SK-N-SH (cell line): ENCODE results near the gene TMIE. TPM values are rescaled to one million over a fixed set of nuclear protein-coding genes. Genes with fewer than 3 reads are reported as not detected.

Experiments
- CTCF ChIA-PET: fragments of 300-600, 350-600 bp; formaldehyde crosslinking; extraction: SDS; loops from one replicate; lab custom pipeline; 2021; lab: Yijun Ruan, JAX
- POLR2A ChIA-PET: fragments of 350-600 bp; sonication (Branson Sonifier 250); formaldehyde crosslinking; extraction: SDS; loops from one replicate; lab custom pipeline; 2020; ENCODE audit warnings: antibody characterized with exemption, inconsistent platforms; lab: Yijun Ruan, JAX
- DNase-seq: peaks from one replicate; pipeline ENCODE4 v3.0.0; 2012
- H2AFZ ChIP-seq: fragments of 200-600 bp; sonication (generic); 2 replicates; pipeline ENCODE4 v1.8.1; 2016; ENCODE audit warnings: antibody characterized with exemption, mild to moderate bottlenecking, low read depth
- H3F3A ChIP-seq: fragments of 200-600 bp; sonication (generic); replicated peaks from 2 replicates; pipeline ENCODE3; 2016; ENCODE audit warnings: antibody characterized with exemption, mild to moderate bottlenecking; ENCODE audit not compliant: insufficient read depth
- H3K27ac ChIP-seq, 2 experiments: fragments of 200-500 bp in 1 of 2; fragments of 200-600 bp in 1 of 2; sonication (Bioruptor generic) in 1 of 2; sonication (generic), shearing (Covaris generic) in 1 of 2; 2 replicates each; pipeline versions ENCODE4 v1.5.1 to v1.6.1; 2014 to 2016; ENCODE audit warnings: low read depth in 2 of 2, inconsistent platforms in 1 of 2, low read length in 1 of 2, mild to moderate bottlenecking in 1 of 2, mixed read lengths in 1 of 2
- H3K27me3 ChIP-seq: fragments of 200-600 bp; sonication (generic), shearing (Covaris generic); 2 replicates; pipeline ENCODE4 v1.6.1; 2016; ENCODE audit warnings: mixed run types; ENCODE audit not compliant: insufficient read depth
- H3K36me3 ChIP-seq, 2 experiments: fragments of 200-500 bp in 1 of 2; fragments of 200-600 bp in 1 of 2; sonication (Bioruptor generic) in 1 of 2; sonication (generic) in 1 of 2; replicated peaks in 1 of 2; 2 replicates each; pipeline versions ENCODE3 to v1.5.1; 2014 to 2016; ENCODE audit warnings: low read length in 1 of 2, mild to moderate bottlenecking in 1 of 2; ENCODE audit not compliant: insufficient read depth in 2 of 2, control insufficient read depth in 1 of 2
- H3K4me1 ChIP-seq, 2 experiments: fragments of 200-500 bp in 1 of 2; fragments of 200-600 bp in 1 of 2; sonication (Bioruptor generic) in 1 of 2; sonication (generic), shearing (Covaris generic) in 1 of 2; 2 replicates each; pipeline versions ENCODE4 v1.5.1 to v1.6.1; 2014 to 2016; ENCODE audit warnings: low read depth in 1 of 2, low read length in 1 of 2, mixed run types in 1 of 2; ENCODE audit not compliant: insufficient read depth in 2 of 2, control insufficient read depth in 1 of 2
- H3K4me2 ChIP-seq: fragments of 200-600 bp; sonication (generic), shearing (Covaris generic); 2 replicates; pipeline ENCODE4 v1.6.1; 2017; ENCODE audit warnings: mixed run types
- H3K4me3 ChIP-seq, 2 experiments: fragments of 200-500 bp in 1 of 2; fragments of 200-600 bp in 1 of 2; sonication (Bioruptor generic) in 1 of 2; sonication (generic), shearing (Covaris generic) in 1 of 2; 2 replicates each; pipeline versions ENCODE4 v1.5.1 to v1.8.1; 2014 to 2016; ENCODE audit warnings: low read depth in 2 of 2, inconsistent platforms in 1 of 2, low read length in 1 of 2, mild to moderate bottlenecking in 1 of 2, mixed read lengths in 1 of 2, moderate library complexity in 1 of 2
- H3K79me2 ChIP-seq: fragments of 200-600 bp; sonication (generic); 2 replicates; pipeline ENCODE4 v1.8.1; 2017; ENCODE audit warnings: mild to moderate bottlenecking; ENCODE audit not compliant: insufficient read depth
- H3K9ac ChIP-seq: fragments of 200-600 bp; sonication (generic); 2 replicates; pipeline ENCODE4 v1.6.1; 2017; ENCODE audit warnings: mixed run types
- H3K9me2 ChIP-seq: fragments of 200-600 bp; sonication (generic); 2 replicates; pipeline ENCODE4 v1.6.1; 2017; ENCODE audit warnings: mixed run types
- H3K9me3 ChIP-seq: fragments of 200-600 bp; sonication (generic); 2 replicates; pipeline ENCODE4 v1.6.1; 2017; ENCODE audit warnings: mixed run types, mild to moderate bottlenecking, moderate library complexity
- H4K20me1 ChIP-seq: fragments of 200-600 bp; sonication (generic); 2 replicates; pipeline ENCODE4 v1.6.1; 2017; ENCODE audit warnings: mild to moderate bottlenecking, mixed run types; ENCODE audit not compliant: insufficient read depth
- CHD2 ChIP-seq: fragments of 150-350 bp; IDR thresholded peaks from 2 replicates; pipeline ENCODE4 v1.6.1; 2018; ENCODE audit warnings: low read length; ENCODE audit not compliant: partially characterized antibody
- CTCF ChIP-seq: fragments of 200-600 bp; sonication (generic); IDR thresholded peaks from 2 replicates; pipeline ENCODE4 v1.6.1; 2017; ENCODE audit warnings: antibody characterized with exemption, mild to moderate bottlenecking, moderate library complexity
- FOSL2 ChIP-seq: IDR thresholded peaks from 2 replicates; pipeline ENCODE4 v1.4.0; 2012; ENCODE audit warnings: low read depth, mild to moderate bottlenecking, moderate library complexity, borderline replicate concordance
- FOXM1 ChIP-seq: IDR thresholded peaks from 2 replicates; pipeline ENCODE4 v1.4.0; 2012; ENCODE audit warnings: low read depth, mild to moderate bottlenecking
- GABPA ChIP-seq: IDR thresholded peaks from 2 replicates; pipeline ENCODE4 v1.4.0; 2012; ENCODE audit warnings: low read depth, mild to moderate bottlenecking
- GATA2 ChIP-seq: sonication (generic); formaldehyde crosslinking; IDR thresholded peaks from 2 replicates; pipeline ENCODE4 v1.5.0; 2020; ENCODE audit warnings: mild to moderate bottlenecking, missing genetic modification reagents
- MXI1 ChIP-seq: IDR thresholded peaks from 2 replicates; pipeline ENCODE4 v1.6.1; 2012; ENCODE audit warnings: mild to moderate bottlenecking, low read depth, low read length, improper control_type of control experiment
- NFIC ChIP-seq: IDR thresholded peaks from 2 replicates; pipeline ENCODE4 v1.4.0; 2012; ENCODE audit warnings: borderline replicate concordance
- RAD21 ChIP-seq: IDR thresholded peaks from 2 replicates; pipeline ENCODE4 v1.6.1; 2012; ENCODE audit warnings: mild to moderate bottlenecking, low read length
- REST ChIP-seq: IDR thresholded peaks from 2 replicates; pipeline ENCODE4 v1.6.1; 2012; ENCODE audit warnings: mild to moderate bottlenecking, low read depth, low read length, moderate library complexity
- RFX5 ChIP-seq: IDR thresholded peaks from 2 replicates; pipeline ENCODE4 v1.6.1; 2012; ENCODE audit warnings: mild to moderate bottlenecking, improper control_type of control experiment, low read length
- RXRA ChIP-seq: IDR thresholded peaks from 2 replicates; pipeline ENCODE4 v1.4.0; 2012; ENCODE audit warnings: low read depth, mild to moderate bottlenecking, borderline replicate concordance
- TCF12 ChIP-seq: IDR thresholded peaks from 2 replicates; pipeline ENCODE4 v1.4.0; 2012
- TEAD4 ChIP-seq: IDR thresholded peaks from 2 replicates; pipeline ENCODE4 v1.4.0; 2012; ENCODE audit warnings: mild to moderate bottlenecking, borderline replicate concordance; ENCODE audit not compliant: insufficient read depth
- YY1 ChIP-seq: IDR thresholded peaks from 2 replicates; pipeline ENCODE4 v1.4.0; 2012; ENCODE audit warnings: low read depth, mild to moderate bottlenecking
- WGBS: methylation state at CpG from one replicate; pipeline ENCODE4 v1.1.6; 2017; ENCODE audit warnings: low lambda C conversion rate; 5-methylcytosine and 5-hydroxymethylcytosine counted together
- polyA plus RNA-seq, 3 experiments: library from polyadenylated mRNA; depleted of rRNA; stranded (reverse); fragments of >200 nt; gene quantifications; 2 replicates each; pipeline ENCODE4 v1.2.3, GENCODE V29; 2012
- TF ChIP-seq, protein P1 (sequence below): IDR thresholded peaks from 2 replicates; pipeline ENCODE4 v1.4.0; 2012; ENCODE audit warnings: low read depth
- TF ChIP-seq, protein P2 (sequence below): fragments of 150-350 bp; IDR thresholded peaks from 2 replicates; pipeline ENCODE4 v1.6.1; 2016; ENCODE audit warnings: mild to moderate bottlenecking, low read depth, low read length
- TF ChIP-seq, protein P3 (sequence below): IDR thresholded peaks from 2 replicates; pipeline ENCODE4 v1.4.0; 2012; ENCODE audit warnings: low read depth, borderline replicate concordance

Gene TMIE
- polyA plus RNA-seq, 1 of the 3 experiments (the other 2 are of a cell fraction) = 0.03 TPM

- TF ChIP-seq FOXM1 (no peak), TCF12 (no peak), MXI1 (no peak), CHD2 (no peak), RFX5 (no peak), TEAD4 (no peak), RAD21 (no peak), REST (no peak), GATA2 (CRISPR knock-in tag) (no peak), RXRA (no peak), FOSL2 (no peak), YY1 (no peak), CTCF (no peak), GABPA (no peak), NFIC (no peak)
- TF ChIP-seq, protein P1, sequence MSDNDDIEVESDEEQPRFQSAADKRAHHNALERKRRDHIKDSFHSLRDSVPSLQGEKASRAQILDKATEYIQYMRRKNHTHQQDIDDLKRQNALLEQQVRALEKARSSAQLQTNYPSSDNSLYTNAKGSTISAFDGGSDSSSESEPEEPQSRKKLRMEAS = no peak
- TF ChIP-seq, protein P2, sequence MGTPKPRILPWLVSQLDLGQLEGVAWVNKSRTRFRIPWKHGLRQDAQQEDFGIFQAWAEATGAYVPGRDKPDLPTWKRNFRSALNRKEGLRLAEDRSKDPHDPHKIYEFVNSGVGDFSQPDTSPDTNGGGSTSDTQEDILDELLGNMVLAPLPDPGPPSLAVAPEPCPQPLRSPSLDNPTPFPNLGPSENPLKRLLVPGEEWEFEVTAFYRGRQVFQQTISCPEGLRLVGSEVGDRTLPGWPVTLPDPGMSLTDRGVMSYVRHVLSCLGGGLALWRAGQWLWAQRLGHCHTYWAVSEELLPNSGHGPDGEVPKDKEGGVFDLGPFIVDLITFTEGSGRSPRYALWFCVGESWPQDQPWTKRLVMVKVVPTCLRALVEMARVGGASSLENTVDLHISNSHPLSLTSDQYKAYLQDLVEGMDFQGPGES = no peak
- TF ChIP-seq, protein P3, sequence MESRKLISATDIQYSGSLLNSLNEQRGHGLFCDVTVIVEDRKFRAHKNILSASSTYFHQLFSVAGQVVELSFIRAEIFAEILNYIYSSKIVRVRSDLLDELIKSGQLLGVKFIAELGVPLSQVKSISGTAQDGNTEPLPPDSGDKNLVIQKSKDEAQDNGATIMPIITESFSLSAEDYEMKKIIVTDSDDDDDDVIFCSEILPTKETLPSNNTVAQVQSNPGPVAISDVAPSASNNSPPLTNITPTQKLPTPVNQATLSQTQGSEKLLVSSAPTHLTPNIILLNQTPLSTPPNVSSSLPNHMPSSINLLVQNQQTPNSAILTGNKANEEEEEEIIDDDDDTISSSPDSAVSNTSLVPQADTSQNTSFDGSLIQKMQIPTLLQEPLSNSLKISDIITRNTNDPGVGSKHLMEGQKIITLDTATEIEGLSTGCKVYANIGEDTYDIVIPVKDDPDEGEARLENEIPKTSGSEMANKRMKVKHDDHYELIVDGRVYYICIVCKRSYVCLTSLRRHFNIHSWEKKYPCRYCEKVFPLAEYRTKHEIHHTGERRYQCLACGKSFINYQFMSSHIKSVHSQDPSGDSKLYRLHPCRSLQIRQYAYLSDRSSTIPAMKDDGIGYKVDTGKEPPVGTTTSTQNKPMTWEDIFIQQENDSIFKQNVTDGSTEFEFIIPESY = no peak
- TF ChIP-seq, all 33 proteins: peak for 0
- no peaks in the 10 kb centered on the region for H4K20me1 ChIP-seq
- no peaks in the 10 kb centered on the region for H3K27me3 ChIP-seq
- ChIA-PET CTCF (interaction anchor here (5.4 kb wide), 1 partner anchor 180 kb away, joined by 24 read pairs; no protein-coding TSS in a partner anchor), POLR2A (no interaction called here)
- no peaks in the 10 kb centered on the region for H3K9me2 ChIP-seq
- peak; percentile 14 for DNase-seq
- H3K4me1 ChIP-seq = peaks cover 0 to 35% of the 10 kb centered on the region in 2 experiments; a peak in 1 of 4 replicates
- H3F3A ChIP-seq = no peaks in the 10 kb centered on the region
- 51% methylated on average over 2 of the region's 2 CpGs for WGBS
- H3K36me3 ChIP-seq = no peaks in the 10 kb centered on the region
- H3K9ac ChIP-seq = no peak overlapping the region
- no peak overlapping the region for H2AFZ ChIP-seq
- H3K4me3 ChIP-seq = no peak overlapping the region
- no peaks in the 10 kb centered on the region for H3K9me3 ChIP-seq
- H3K27ac ChIP-seq = no peak overlapping the region
- no peak overlapping the region for H3K4me2 ChIP-seq
- H3K79me2 ChIP-seq = no peaks in the 10 kb centered on the region
Measured at GRCh38 chr3:46668591-46668990, 32.6 kb upstream of the TMIE start.
